ENCODE data around the gene FMNL3. TPM values are rescaled to one million over a fixed set of nuclear protein-coding genes. Genes with fewer than 3 reads are reported as not detected.

FMNL3 gene
- total and polyA plus RNA-seq, 2 of the 13 experiments (the other 11 are each of a cell fraction or from before 2014, with no cell fraction given): 0.44 to 1.1 TPM

- TF ChIP-seq ZBTB43 (CRISPR knock-in tag; conservative IDR thresholded peaks at IDR 0.05) (no peak), KDM2A (CRISPR knock-in tag; IDR thresholded peaks at IDR 0.05; ENCODE audit: borderline replicate concordance, low read depth) (peak; percentile 63; the same call in 1 of the 2 replicates), CREBL2 (CRISPR knock-in tag; IDR thresholded peaks at IDR 0.05; ENCODE audit: borderline replicate concordance) (no peak), ZIK1 (CRISPR knock-in tag; IDR thresholded peaks at IDR 0.05; ENCODE audit: borderline replicate concordance, low read depth) (no peak; the same call in 1 of the 2 replicates), ZNF367 (CRISPR knock-in tag; IDR thresholded peaks at IDR 0.05; ENCODE audit: borderline replicate concordance) (no peak), ZFP37 (CRISPR knock-in tag; IDR thresholded peaks at IDR 0.05; ENCODE audit: borderline replicate concordance) (no peak), ZSCAN25 (CRISPR knock-in tag; IDR thresholded peaks at IDR 0.05) (no peak), POLR2AphosphoS2 (IDR thresholded peaks at IDR 0.05; ENCODE audit: low read depth, low read length) (no peak), BRD4 (CRISPR knock-in tag; IDR thresholded peaks at IDR 0.05) (no peak), DMAP1 (CRISPR knock-in tag; IDR thresholded peaks at IDR 0.05) (peak; percentile 20; the same call in 1 of the 2 replicates), ZBTB8A (CRISPR knock-in tag; IDR thresholded peaks at IDR 0.05; ENCODE audit: borderline replicate concordance, low read depth) (no peak), ZC3H4 (CRISPR knock-in tag; IDR thresholded peaks at IDR 0.05; ENCODE audit: borderline replicate concordance) (no peak), SP1 (IDR thresholded peaks at IDR 0.05) (no peak), SP1 (CRISPR knock-in tag; IDR thresholded peaks at IDR 0.05) (peak; percentile 88), RARG (CRISPR knock-in tag; IDR thresholded peaks at IDR 0.05; ENCODE audit: low read depth) (no peak), TEAD2 (CRISPR knock-in tag; IDR thresholded peaks at IDR 0.05) (no peak), RORA (CRISPR knock-in tag; IDR thresholded peaks at IDR 0.05) (no peak), SMAD3 (CRISPR knock-in tag; IDR thresholded peaks at IDR 0.05) (0 out of 2 replicates have a peak, but pooled peaks have one; percentile 14), NFIC (IDR thresholded peaks at IDR 0.05; ENCODE audit: low read length) (no peak), IRF2 (CRISPR knock-in tag; IDR thresholded peaks at IDR 0.05) (peak; percentile 53; the same call in 1 of the 2 replicates), ZFP90 (CRISPR knock-in tag; IDR thresholded peaks at IDR 0.05; ENCODE audit: borderline replicate concordance) (no peak; the same call in 1 of the 2 replicates), ZNF331 (CRISPR knock-in tag; IDR thresholded peaks at IDR 0.05) (no peak; the same call in 1 of the 2 replicates), AGO2 (optimal IDR thresholded peaks at IDR 0.05; ENCODE audit: low read depth, low read length) (no peak), CBFB (CRISPR knock-in tag; IDR thresholded peaks at IDR 0.05) (0 out of 2 replicates have a peak, but pooled peaks have one; percentile 24), ZNF746 (CRISPR knock-in tag; IDR thresholded peaks at IDR 0.05) (no peak), SOX5 (CRISPR knock-in tag; IDR thresholded peaks at IDR 0.05; ENCODE audit: borderline replicate concordance) (no peak; the same call in 1 of the 2 replicates)
- TF ChIP-seq, protein P1, sequence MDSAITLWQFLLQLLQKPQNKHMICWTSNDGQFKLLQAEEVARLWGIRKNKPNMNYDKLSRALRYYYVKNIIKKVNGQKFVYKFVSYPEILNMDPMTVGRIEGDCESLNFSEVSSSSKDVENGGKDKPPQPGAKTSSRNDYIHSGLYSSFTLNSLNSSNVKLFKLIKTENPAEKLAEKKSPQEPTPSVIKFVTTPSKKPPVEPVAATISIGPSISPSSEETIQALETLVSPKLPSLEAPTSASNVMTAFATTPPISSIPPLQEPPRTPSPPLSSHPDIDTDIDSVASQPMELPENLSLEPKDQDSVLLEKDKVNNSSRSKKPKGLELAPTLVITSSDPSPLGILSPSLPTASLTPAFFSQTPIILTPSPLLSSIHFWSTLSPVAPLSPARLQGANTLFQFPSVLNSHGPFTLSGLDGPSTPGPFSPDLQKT (CRISPR knock-in tag; IDR thresholded peaks at IDR 0.05; ENCODE audit: borderline replicate concordance): no peak
- TF ChIP-seq, protein P2, sequence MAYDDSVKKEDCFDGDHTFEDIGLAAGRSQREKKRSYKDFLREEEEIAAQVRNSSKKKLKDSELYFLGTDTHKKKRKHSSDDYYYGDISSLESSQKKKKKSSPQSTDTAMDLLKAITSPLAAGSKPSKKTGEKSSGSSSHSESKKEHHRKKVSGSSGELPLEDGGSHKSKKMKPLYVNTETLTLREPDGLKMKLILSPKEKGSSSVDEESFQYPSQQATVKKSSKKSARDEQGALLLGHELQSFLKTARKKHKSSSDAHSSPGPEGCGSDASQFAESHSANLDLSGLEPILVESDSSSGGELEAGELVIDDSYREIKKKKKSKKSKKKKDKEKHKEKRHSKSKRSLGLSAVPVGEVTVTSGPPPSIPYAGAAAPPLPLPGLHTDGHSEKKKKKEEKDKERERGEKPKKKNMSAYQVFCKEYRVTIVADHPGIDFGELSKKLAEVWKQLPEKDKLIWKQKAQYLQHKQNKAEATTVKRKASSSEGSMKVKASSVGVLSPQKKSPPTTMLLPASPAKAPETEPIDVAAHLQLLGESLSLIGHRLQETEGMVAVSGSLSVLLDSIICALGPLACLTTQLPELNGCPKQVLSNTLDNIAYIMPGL (CRISPR knock-in tag; IDR thresholded peaks at IDR 0.05; ENCODE audit: borderline replicate concordance in 1 of 2, low read depth in 1 of 2): peak; percentile 37 to 66; a peak in 3 of 4 replicates
Measured at GRCh38 chr12:49623142-49623904, 83.9 kb downstream of the FMNL3 start, which contains the start of gene PRPF40B (continued).
